ENCODE measurements around the gene BOLA2B. TPM values are rescaled to one million over a fixed set of nuclear protein-coding genes. Genes with fewer than 3 reads are reported as not detected.

The BOLA2B gene
- total RNA-seq, 1 donor from 2014 or later, result 235 TPM

DNA sequence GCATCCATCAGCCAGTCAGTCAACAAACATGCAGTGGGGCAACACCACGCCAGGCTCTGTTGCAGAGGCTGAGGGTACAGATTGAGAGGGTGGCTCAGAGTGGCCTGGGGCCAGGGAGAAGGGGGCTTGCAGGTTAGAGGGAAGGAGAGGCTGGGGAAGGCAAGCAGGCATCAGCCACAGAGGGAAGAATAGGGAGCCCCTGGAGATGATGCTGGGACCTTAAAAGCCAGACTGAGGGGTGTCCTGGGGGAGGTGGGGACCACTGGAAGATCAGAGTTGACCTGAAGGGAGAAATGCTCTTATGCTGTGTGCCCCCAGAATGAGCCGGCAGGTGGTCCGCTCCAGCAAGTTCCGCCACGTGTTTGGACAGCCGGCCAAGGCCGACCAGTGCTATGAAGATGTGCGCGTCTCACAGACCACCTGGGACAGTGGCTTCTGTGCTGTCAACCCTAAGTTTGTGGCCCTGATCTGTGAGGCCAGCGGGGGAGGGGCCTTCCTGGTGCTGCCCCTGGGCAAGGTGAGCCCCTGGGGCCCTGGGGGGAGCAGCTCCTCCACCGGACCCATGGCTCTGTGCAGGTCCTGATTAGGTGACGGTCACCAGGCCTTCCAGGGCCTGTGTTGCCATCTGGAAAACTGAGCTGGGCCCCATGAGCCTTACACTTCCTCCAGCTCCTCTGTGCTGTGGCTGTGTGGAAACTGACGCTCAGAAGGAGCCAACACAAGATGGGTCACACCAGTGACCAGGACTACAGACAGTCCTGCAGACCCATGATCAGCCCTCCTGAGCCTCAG, 8.4 kb downstream of the BOLA2B start:
- no peaks in the 10 kb centered on the region for H3K36me3 ChIP-seq (ENCODE audit: control insufficient read depth, insufficient read depth, low read length)
- no peak overlapping the region for H3K4me3 ChIP-seq (ENCODE audit: low read depth, low read length)
- DNase-seq (ENCODE audit: low read depth) (no peak), FAIRE-seq (no peak)
- TF ChIP-seq, protein P1, sequence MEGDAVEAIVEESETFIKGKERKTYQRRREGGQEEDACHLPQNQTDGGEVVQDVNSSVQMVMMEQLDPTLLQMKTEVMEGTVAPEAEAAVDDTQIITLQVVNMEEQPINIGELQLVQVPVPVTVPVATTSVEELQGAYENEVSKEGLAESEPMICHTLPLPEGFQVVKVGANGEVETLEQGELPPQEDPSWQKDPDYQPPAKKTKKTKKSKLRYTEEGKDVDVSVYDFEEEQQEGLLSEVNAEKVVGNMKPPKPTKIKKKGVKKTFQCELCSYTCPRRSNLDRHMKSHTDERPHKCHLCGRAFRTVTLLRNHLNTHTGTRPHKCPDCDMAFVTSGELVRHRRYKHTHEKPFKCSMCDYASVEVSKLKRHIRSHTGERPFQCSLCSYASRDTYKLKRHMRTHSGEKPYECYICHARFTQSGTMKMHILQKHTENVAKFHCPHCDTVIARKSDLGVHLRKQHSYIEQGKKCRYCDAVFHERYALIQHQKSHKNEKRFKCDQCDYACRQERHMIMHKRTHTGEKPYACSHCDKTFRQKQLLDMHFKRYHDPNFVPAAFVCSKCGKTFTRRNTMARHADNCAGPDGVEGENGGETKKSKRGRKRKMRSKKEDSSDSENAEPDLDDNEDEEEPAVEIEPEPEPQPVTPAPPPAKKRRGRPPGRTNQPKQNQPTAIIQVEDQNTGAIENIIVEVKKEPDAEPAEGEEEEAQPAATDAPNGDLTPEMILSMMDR (IDR thresholded peaks at IDR 0.05; ENCODE audit: insufficient read depth, low read length, severe bottlenecking), result no peak
- no peaks in the 10 kb centered on the region for H3K27me3 ChIP-seq (ENCODE audit: control insufficient read depth, insufficient read depth, low read length)

DNA sequence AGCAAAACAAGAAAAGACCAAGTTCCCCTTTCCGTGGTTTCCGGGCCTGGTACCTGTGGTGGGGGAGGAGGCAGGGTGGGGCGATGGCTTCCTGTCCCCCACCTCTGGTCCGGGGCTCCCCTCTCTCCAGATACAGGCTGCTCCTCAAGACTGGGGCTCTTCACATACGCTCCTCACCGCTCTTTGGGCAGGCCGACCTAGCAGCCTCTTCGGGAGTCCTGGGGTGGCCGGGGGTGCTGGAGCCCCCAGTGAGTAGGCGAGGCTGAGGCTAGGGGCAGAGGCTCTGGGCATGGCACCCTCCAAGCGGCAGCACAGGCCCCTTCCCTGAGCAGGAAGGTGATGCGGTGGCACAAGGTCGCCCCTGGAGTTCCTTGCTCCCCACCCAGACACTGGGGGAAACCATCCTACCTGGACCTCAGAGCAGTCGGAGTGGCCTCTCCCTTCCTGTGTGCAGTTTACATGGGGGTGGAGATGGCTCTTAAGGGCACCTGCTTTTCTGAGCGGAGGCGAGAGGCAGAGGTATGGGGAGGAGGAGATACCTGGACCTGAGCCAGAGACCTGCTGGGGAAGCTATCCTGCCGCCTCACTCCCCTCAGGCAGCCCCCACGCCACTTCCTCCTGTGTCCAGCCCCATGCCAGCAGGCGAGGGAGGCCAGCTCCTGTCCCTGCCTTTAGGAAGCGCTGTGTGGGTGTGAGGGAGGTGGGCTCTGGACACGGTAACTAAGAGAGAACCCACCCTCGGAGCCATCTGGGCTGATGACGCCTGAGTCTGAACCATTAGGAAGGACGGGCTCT, 9.2 kb downstream of the BOLA2B start:
- H3K4me3 ChIP-seq (ENCODE audit: low read depth, low read length), result peak overlapping the region; percentile 48
- no peak for FAIRE-seq
- no peaks in the 10 kb centered on the region for H3K27me3 ChIP-seq (ENCODE audit: control insufficient read depth, insufficient read depth, low read length)
- no peaks in the 10 kb centered on the region for H3K36me3 ChIP-seq (ENCODE audit: control insufficient read depth, insufficient read depth, low read length)
- peak; percentile 5 for DNase-seq (ENCODE audit: low read depth)
- TF ChIP-seq, protein P1 (IDR thresholded peaks at IDR 0.05; ENCODE audit: insufficient read depth, low read length, severe bottlenecking), result no peak

DNA sequence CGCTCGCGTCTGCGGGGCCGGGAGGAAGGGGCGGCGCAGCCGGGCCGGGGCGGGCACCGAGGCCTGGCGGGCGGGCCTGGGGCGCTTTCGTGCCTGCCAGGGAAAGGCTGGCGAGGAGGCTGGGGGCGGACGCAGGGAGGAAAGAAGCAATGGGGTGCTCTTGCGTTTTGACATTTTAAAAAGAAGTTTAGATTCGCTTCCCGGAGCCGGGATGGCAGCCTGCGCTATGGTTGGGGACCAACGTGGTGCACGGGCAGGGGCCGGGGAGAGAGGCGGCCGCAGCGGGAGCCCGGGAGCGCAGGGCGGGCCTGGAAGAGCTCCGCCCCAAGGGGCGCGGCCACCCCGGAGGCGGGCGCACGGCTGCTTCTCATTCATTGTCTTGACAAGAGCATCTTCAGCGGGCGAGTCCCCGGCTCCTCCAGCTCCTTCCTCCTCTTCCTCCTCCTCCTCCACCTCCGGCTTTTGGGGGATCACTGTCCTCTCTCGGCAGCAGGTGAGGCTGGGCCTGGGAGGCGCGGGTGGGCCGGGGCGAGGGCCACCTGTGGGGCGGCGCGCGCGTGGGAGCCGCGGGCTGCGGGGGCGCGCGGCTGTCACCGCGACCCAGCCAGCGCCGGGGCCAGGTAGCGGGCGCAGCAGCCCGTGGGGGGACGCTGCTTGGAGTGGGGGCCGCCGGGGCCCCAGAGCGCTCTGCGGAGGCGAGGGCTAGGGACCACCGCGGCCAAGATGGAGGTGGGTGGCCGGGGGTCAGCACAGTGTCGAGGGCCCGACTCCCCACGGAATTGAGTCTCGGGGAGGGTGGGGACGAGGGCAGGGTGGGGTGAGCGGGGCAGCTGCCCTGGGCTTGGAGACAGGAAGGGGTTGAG, 10.0 kb downstream of the BOLA2B start, which contains the start of gene CORO1A:
Gene CORO1A, plus strand, starts transcription at position 370 of the 863 bp plus-strand sequence. CDS start 1,608 bp downstream, outside the sequence.
- peak; percentile 67 for DNase-seq (ENCODE audit: low read depth)
- Histone ChIP-seq H3K27me3 (ENCODE audit: control insufficient read depth, insufficient read depth, low read length) (no peaks in the 10 kb centered on the region), H3K36me3 (ENCODE audit: control insufficient read depth, insufficient read depth, low read length) (no peaks in the 10 kb centered on the region), H3K4me3 (ENCODE audit: low read depth, low read length) (peak within 1 kb of the TSS; percentile 48)
- TF ChIP-seq, protein P1 (IDR thresholded peaks at IDR 0.05; ENCODE audit: insufficient read depth, low read length, severe bottlenecking), result no peak
- FAIRE-seq, result no peak

DNA sequence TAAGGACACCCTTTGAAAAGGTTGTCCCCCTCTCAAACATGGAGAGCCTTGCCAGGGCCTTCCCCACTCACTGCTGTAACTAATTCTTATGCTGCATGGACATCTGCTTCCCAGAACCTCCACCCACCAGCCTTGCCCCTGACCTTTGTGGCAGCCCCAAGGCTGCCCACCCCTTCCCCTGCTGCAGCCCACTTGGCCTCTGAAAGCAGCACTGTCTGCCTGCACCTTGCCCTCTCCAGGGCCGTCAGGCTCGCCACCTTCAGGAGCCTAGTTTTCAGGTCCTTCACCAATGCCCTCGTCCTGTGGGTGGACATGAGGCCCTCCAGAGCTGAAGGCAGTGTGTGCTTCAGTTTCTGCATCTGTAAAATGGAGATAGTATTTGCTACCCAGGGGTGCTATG, 12.7 kb downstream of the BOLA2B start:
- Histone ChIP-seq H3K36me3 (ENCODE audit: control insufficient read depth, insufficient read depth, low read length) (no peaks in the 10 kb centered on the region), H3K4me3 (ENCODE audit: low read depth, low read length) (no peak overlapping the region), H3K27me3 (ENCODE audit: control insufficient read depth, insufficient read depth, low read length) (no peaks in the 10 kb centered on the region)
- no peak for DNase-seq (ENCODE audit: low read depth)
- TF ChIP-seq, protein P1 (IDR thresholded peaks at IDR 0.05; ENCODE audit: insufficient read depth, low read length, severe bottlenecking), result no peak
- FAIRE-seq, result no peak

DNA sequence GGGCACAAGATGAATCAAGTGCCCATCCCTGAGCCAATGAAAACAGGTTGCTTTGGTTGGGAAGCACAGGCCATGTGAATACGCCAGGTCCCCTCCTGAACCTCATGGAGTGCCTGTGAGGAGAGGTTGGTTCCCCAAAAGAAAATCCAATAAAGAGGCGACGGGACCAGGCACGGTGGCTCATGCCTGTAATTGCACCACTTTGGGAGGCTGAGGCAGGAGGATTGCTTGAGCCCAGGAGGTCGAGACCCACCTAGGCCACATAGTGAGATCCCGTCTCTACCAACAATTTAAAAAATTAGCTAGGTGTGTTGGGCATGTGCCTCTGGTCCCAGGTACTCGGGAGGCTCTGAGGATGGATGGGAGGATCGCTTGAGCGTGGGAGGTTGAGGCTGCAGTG, 13.5 kb downstream of the BOLA2B start:
- no peak for FAIRE-seq

More for the DNA sequence above, 13.5 kb downstream of the BOLA2B start:
- TF ChIP-seq, protein P1 (IDR thresholded peaks at IDR 0.05; ENCODE audit: insufficient read depth, low read length, severe bottlenecking), result no peak
- Histone ChIP-seq H3K36me3 (ENCODE audit: control insufficient read depth, insufficient read depth, low read length) (no peaks in the 10 kb centered on the region), H3K4me3 (ENCODE audit: low read depth, low read length) (no peak overlapping the region), H3K27me3 (ENCODE audit: control insufficient read depth, insufficient read depth, low read length) (no peaks in the 10 kb centered on the region)
- no peak for DNase-seq (ENCODE audit: low read depth)
